AG09309 (cell line): Measurements from ENCODE around the gene REEP3.
"Not testable (repeated sequence)": the region's sequence is repeated elsewhere in the genome, so short reads cannot be mapped to it uniquely, and the experiment has no call there.

Source experiments
- DNase-seq: peaks from one replicate; pipeline ENCODE4 v3.0.0-alpha.2; 2010; ENCODE audit warnings: low read depth
- H3K4me3 ChIP-seq: 2 replicates; pipeline ENCODE4 v1.5.1; 2011; ENCODE audit warnings: mild to moderate bottlenecking, low read depth, low read length, moderate library complexity; ENCODE audit not compliant: control insufficient read depth
- TF ChIP-seq, protein P1 (sequence below): IDR thresholded peaks from 2 replicates; pipeline ENCODE4 v1.5.1; 2011; ENCODE audit warnings: mild to moderate bottlenecking, low read depth, low read length, inconsistent platforms; ENCODE audit not compliant: insufficient read depth, control insufficient read depth; ENCODE audit errors: missing control alignments

Gene REEP3

DNA sequence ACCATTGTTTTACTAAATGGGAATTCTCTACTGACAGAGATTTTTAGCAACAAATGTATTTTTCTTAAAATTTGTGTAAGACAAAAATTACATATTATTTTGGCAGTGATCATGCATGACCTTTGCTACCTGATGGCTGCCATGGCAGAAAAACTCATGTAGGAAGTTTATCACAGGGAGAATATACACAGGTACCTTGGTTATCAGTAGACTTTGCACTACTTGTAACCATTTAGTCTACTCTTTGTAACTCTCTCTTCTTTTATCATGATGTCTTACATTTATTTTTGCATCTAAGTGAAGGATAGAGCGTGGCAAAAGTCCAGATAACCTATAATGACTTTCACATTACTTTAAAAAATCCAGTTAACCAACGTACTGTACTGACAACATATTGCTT lies 34.1 kb downstream of the REEP3 start:
- H3K4me3 ChIP-seq: no peak overlapping the region
- DNase-seq: no peak
- TF ChIP-seq, protein P1, sequence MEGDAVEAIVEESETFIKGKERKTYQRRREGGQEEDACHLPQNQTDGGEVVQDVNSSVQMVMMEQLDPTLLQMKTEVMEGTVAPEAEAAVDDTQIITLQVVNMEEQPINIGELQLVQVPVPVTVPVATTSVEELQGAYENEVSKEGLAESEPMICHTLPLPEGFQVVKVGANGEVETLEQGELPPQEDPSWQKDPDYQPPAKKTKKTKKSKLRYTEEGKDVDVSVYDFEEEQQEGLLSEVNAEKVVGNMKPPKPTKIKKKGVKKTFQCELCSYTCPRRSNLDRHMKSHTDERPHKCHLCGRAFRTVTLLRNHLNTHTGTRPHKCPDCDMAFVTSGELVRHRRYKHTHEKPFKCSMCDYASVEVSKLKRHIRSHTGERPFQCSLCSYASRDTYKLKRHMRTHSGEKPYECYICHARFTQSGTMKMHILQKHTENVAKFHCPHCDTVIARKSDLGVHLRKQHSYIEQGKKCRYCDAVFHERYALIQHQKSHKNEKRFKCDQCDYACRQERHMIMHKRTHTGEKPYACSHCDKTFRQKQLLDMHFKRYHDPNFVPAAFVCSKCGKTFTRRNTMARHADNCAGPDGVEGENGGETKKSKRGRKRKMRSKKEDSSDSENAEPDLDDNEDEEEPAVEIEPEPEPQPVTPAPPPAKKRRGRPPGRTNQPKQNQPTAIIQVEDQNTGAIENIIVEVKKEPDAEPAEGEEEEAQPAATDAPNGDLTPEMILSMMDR: no peak

DNA sequence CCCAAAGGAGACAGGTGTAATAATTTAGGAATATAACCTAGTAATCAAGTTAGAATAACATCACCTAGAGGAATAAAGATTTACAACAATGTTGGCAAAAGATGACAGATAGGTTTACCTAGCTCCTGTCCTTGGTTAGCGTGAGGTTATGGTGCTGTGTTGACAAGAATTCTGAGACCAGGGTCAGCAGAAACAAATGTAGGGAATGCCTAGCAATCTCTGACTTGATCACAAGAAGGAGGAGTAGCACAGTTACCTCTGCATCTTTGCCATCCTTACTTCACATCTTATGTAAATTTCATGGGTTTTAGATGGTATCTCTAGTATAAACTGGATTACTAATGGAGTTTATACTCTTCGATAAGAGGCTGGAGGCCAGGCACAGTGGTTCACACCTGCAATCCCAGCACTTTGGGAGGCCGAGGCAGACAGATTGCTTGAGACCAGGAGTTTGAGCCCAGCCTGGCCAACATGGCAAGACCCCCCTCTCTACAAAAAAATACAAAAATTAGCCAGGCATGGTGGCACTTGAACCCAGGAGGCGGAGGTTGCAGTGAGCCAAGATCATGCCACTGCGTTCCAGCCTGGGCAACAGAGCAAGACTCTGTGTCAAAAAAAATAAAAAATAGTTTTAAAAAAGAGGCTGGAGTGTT lies 37.1 kb downstream of the REEP3 start:
- TF ChIP-seq, protein P1: no peak
- no peak overlapping the region for H3K4me3 ChIP-seq
- no peak for DNase-seq

DNA sequence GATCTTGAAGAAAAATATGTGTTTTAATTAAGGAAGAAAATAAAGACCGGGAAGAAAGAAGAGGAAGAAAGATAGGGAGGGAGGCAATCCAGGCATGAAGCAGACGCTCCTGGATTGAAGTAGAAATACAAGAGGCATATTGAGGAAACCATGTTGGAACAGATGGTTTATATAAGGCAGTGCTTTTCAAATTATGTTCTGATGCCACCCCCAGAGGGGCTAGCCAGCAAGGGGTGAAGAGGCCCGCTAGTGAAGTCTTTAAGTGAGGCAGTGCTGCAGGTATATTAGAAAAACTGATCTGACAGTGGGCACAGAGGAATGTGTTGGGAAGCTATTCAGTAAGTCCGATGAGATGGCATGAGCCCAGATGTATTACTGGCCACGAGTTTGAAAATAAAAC lies 40.1 kb downstream of the REEP3 start:
- no peak for DNase-seq
- H3K4me3 ChIP-seq: no peak overlapping the region
- TF ChIP-seq, protein P1: no peak

DNA sequence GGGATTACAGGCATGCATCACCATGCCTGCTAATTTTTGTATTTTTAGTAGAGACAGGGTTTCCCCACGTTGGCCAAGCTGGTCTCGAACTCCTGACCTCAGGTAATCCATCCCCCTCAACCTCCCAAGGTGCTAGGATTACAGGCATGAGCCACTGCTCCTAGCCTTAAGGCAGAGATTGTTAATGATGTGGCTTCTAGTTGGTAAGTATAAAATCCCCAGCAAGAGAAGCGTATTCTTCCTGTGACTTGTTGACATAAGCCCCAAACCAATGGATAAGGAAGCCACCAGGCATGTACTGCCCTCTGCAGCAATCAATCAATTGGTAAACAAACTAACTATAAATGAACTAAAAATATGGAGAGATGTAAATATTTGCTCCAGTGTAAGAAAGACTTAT lies 41.2 kb downstream of the REEP3 start:
- TF ChIP-seq, protein P1: no peak
- no peak overlapping the region for H3K4me3 ChIP-seq
- no peak for DNase-seq

DNA sequence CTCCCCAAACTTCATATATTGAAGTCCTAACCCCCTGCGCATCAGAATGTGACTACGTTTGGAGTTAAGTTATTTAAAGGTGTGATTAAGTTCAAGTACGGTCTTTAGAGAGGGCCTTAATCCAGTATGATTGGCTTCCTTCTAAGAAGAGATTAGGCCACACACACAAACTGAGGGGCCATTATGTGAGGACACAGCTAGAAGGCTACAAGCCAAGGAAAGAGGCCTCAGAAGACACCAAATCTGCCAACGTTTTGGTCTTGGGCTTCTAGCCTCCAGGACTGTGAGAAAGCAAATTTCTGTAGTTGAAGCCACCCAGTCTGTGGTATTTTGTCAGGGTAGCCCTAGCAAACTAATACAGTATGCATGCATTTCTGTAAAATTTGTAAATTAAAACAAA lies 41.7 kb downstream of the REEP3 start:
- H3K4me3 ChIP-seq: no peak overlapping the region
- no peak for DNase-seq
- TF ChIP-seq, protein P1: no peak

DNA sequence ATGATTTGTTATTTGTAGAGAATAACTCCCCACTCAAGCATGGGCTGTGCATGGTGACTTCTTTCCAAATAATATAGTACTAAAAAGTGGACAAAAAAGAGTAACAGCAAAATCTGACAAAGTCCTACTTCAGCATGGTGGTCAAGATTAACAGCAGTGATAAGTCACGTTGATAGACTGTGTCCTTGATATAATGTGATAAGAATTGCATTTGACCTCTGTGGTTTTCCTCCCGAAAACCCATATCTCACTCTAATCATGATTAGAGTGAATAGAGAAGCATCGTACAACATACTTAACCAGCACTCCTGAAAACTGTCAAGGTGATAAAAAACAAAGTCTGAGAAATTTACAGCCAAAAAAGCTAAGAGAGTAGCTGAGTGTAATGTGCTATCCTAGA lies 42.4 kb downstream of the REEP3 start:
- no peak for DNase-seq
- H3K4me3 ChIP-seq: no peak overlapping the region
- TF ChIP-seq, protein P1: no peak

DNA sequence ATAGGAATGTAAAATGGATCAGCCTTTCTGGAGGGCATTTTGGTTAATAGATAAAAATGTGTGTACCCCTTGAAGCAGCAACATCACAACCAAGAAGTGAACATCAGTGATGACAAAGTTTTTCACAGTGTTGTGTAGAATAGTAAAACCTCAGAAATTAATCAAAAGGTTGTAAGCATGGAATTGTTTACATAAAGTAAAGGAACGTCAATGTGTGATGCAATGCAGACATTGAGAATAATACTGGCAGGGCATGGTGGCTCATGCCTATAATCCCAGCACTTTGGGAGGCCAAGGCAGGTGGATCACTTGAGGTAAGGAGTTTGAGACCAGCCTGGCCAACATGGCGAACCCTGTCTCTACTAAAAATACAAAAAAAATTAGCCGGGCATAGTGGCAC lies 43.5 kb downstream of the REEP3 start:
- not testable (repeated sequence) for DNase-seq, H3K4me3 ChIP-seq
